Measurements from ENCODE around the gene EFCAB14. TPM values are rescaled to one million over a fixed set of nuclear protein-coding genes. Genes with fewer than 3 reads are reported as not detected.
A peak's percentile ranks its signal among the peaks of the same experiment; 100 is the strongest.
"Not testable (repeated sequence)": the region's sequence is repeated elsewhere in the genome, so short reads cannot be mapped to it uniquely, and the experiment has no call there.

The EFCAB14 gene
- total and polyA plus RNA-seq, 2 experiments from 2014 or later = 23.3 to 49.0 TPM

GRCh38 chr1:46757247-46757955, 38.5 kb upstream of the EFCAB14 start:
- peak overlapping the region; percentile 20; the same call in 1 of the 2 replicates for H3K27ac Mint-ChIP-seq
- TF ChIP-seq ETS1 (IDR thresholded peaks at IDR 0.05) = 0 out of 2 replicates have a peak, but pooled peaks have one; percentile 22
- no peak for TF ChIP-seq REST (IDR thresholded peaks at IDR 0.05; ENCODE audit: unreplicated experiment)
- ATAC-seq (peak; percentile 88), DNase-seq (ENCODE audit: low spot score) (peak; percentile 67)
- 0 out of 2 replicates have a peak overlapping the region, but pooled peaks have one; percentile 46 for H3K4me2 ChIP-seq
- H3K36me3 Mint-ChIP-seq (ENCODE audit: low read depth) = no peaks in the 10 kb centered on the region
- no peaks in the 10 kb centered on the region for H3K36me3 ChIP-seq (ENCODE audit: insufficient read depth)
- no peaks in the 10 kb centered on the region for H3F3A ChIP-seq (replicated peaks; ENCODE audit: low read depth)
- no peaks in the 10 kb centered on the region for H3K27me3 ChIP-seq (ENCODE audit: insufficient read depth)
- H3K4me1 ChIP-seq (ENCODE audit: insufficient read depth) = peaks cover 17% of the 10 kb centered on the region; the same call in 1 of the 2 replicates
- H3K4me1 Mint-ChIP-seq = peaks cover 23% of the 10 kb centered on the region
- peaks cover 2% of the 10 kb centered on the region for H3K27me3 Mint-ChIP-seq (ENCODE audit: insufficient read depth, low read depth, poor library complexity)
- no peak overlapping the region; the same call in 2 of the 3 replicates for H3K4me3 Mint-ChIP-seq
- no peaks in the 10 kb centered on the region for H3K79me2 ChIP-seq (replicated peaks; ENCODE audit: insufficient read depth)
- H3K9me2 ChIP-seq (ENCODE audit: insufficient read depth) = no peaks in the 10 kb centered on the region
- peak overlapping the region; percentile 73 for H3K27ac ChIP-seq (ENCODE audit: low read depth)
- peaks cover 4% of the 10 kb centered on the region; the same call in 1 of the 3 replicates for H3K9me3 Mint-ChIP-seq
- H2AFZ ChIP-seq = peak overlapping the region; percentile 53; the same call in 1 of the 2 replicates
- no peak overlapping the region for H3K4me3 ChIP-seq
- H4K20me1 ChIP-seq (replicated peaks; ENCODE audit: insufficient read depth) = no peaks in the 10 kb centered on the region

GRCh38 chr1:46755121-46755520, 36.2 kb upstream of the EFCAB14 start:
- H3K9me3 Mint-ChIP-seq = no peaks in the 10 kb centered on the region
- ATAC-seq (no peak), DNase-seq (ENCODE audit: low spot score) (no peak)
- H3K4me1 Mint-ChIP-seq = peaks cover 23% of the 10 kb centered on the region
- peaks cover 2% of the 10 kb centered on the region for H3K27me3 Mint-ChIP-seq (ENCODE audit: insufficient read depth, low read depth, poor library complexity)
- Histone ChIP-seq H3K36me3 (ENCODE audit: insufficient read depth) (no peaks in the 10 kb centered on the region), H3K79me2 (replicated peaks; ENCODE audit: insufficient read depth) (no peaks in the 10 kb centered on the region), H2AFZ (no peak overlapping the region), H3K4me3 (no peak overlapping the region), H3K4me1 (ENCODE audit: insufficient read depth) (peaks cover 17% of the 10 kb centered on the region; the same call in 1 of the 2 replicates), H3K27me3 (ENCODE audit: insufficient read depth) (no peaks in the 10 kb centered on the region), H3F3A (replicated peaks; ENCODE audit: low read depth) (no peaks in the 10 kb centered on the region), H3K9me2 (ENCODE audit: insufficient read depth) (no peaks in the 10 kb centered on the region), H4K20me1 (replicated peaks; ENCODE audit: insufficient read depth) (no peaks in the 10 kb centered on the region), H3K4me2 (no peak overlapping the region), H3K27ac (ENCODE audit: low read depth) (no peak overlapping the region)
- H3K4me3 Mint-ChIP-seq = no peak overlapping the region
- no peak overlapping the region for H3K27ac Mint-ChIP-seq
- TF ChIP-seq EZH2 (IDR thresholded peaks at IDR 0.05; ENCODE audit: low read depth, unreplicated experiment) (no peak), STAT1 (IDR thresholded peaks at IDR 0.05; ENCODE audit: unreplicated experiment) (no peak), ZNF114 (CRISPR knock-in tag; IDR thresholded peaks at IDR 0.05) (no peak)
- H3K36me3 Mint-ChIP-seq (ENCODE audit: low read depth) = no peaks in the 10 kb centered on the region

GRCh38 chr1:46754707-46755106, 35.8 kb upstream of the EFCAB14 start:
- H3K4me3 ChIP-seq; H3K9me2 ChIP-seq (ENCODE audit: insufficient read depth); H3K36me3 ChIP-seq (ENCODE audit: insufficient read depth); H3K27me3 ChIP-seq (ENCODE audit: insufficient read depth); H3K36me3 Mint-ChIP-seq (ENCODE audit: low read depth); H2AFZ ChIP-seq; H3F3A ChIP-seq (replicated peaks; ENCODE audit: low read depth); H3K27me3 Mint-ChIP-seq (ENCODE audit: insufficient read depth, low read depth, poor library complexity); DNase-seq (ENCODE audit: low spot score); ATAC-seq; H3K27ac ChIP-seq (ENCODE audit: low read depth); H4K20me1 ChIP-seq (replicated peaks; ENCODE audit: insufficient read depth); H3K4me3 Mint-ChIP-seq; H3K9me3 Mint-ChIP-seq; H3K79me2 ChIP-seq (replicated peaks; ENCODE audit: insufficient read depth); H3K27ac Mint-ChIP-seq; H3K4me2 ChIP-seq: not testable (repeated sequence)
- H3K4me1 Mint-ChIP-seq = peaks cover 23% of the 10 kb centered on the region
- H3K4me1 ChIP-seq (ENCODE audit: insufficient read depth) = peaks cover 17% of the 10 kb centered on the region; the same call in 1 of the 2 replicates
